Activated naive CD4-positive, alpha-beta T cell treated with anti-CD3 and anti-CD28 coated beads, Interleukin-2, amount 50 U/mL, for 72 hours (primary cell): ENCODE results near the gene CACNB2. TPM values are rescaled to one million over a fixed set of nuclear protein-coding genes. Genes with fewer than 3 reads are reported as not detected.

Experiments
- ATAC-seq, 2 donors: fragments of 150-1000 bp; cut with Tn5 transposase; 2 replicates each; pipeline ENCODE4 v1.10.0; 2021; ENCODE audit warnings: mild to moderate bottlenecking in 2 of 2, moderate library complexity in 2 of 2
- DNase-seq, 2 donors: peaks; one replicate each; pipeline ENCODE4 v3.0.0; 2021 to 2022; ENCODE audit warnings: low spot score in 2 of 2
- H3K27ac Mint-ChIP-seq, 2 donors: one replicate each; pipeline ENCODE4 v1.8.0; 2022; ENCODE audit warnings: mild to moderate bottlenecking in 2 of 2, mixed read lengths in 2 of 2
- H3K36me3 Mint-ChIP-seq, 2 donors: one replicate each; pipeline ENCODE4 v1.8.0; 2022; ENCODE audit warnings: mixed read lengths in 2 of 2
- H3K9me3 Mint-ChIP-seq, 2 donors: one replicate each; pipeline ENCODE4 v1.8.0; 2022; ENCODE audit warnings: mixed read lengths in 2 of 2
- total RNA-seq, 2 donors: library from RNA; stranded (reverse); gene quantifications; one replicate each; pipeline ENCODE4 v1.2.3, GENCODE V29; 2022

The CACNB2 gene
- total RNA-seq: not detected

DNA sequence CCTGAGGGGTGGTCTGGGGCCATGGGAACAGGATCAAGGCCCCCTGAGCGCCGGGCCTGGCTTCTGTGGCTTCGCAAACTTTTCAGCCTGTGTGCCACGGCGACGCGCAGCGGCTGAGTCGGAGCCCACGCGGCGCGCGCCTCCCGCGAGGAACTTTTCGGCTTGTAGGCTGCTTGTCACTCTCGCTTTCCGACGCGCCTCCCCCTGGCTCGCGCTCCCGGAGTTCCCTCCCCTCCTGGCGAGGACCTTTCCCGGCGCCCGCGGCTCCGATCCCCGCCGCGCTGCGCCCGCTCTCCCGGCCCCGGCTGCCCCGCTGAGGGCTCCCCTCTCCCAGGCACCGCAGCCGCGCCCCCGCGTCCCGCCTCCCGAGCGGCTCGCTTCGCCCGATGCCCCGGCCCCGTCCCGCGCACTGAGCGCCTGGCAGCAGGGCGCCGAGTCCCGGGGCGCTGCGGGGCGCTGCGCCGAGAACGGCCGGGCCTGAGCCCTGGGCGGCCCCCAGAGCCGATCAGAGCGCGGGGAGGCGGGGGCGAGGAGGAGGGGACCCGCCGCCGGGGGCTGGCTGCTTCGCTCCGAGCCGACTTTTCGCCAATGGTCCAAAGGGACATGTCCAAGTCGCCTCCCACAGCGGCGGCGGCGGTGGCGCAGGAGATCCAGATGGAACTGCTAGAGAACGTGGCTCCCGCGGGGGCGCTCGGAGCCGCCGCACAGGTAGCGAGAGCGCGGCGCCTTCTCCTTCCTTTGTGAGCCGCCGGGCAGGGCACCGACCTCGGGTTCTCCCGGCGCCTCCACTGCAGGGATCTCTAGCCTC is at the start of gene CACNB2:
Gene CACNB2 (plus strand): TSS at position 276 of the 808 bp plus-strand sequence.
- ATAC-seq (peak in 1 of 2 donors; percentile 46), DNase-seq (no peak)
- no peaks in the 10 kb centered on the region for H3K9me3 Mint-ChIP-seq
- H3K27ac Mint-ChIP-seq: no peak within 1 kb of the TSS
- peaks cover 0 to 5% of the 10 kb centered on the region in 2 donors for H3K36me3 Mint-ChIP-seq

DNA sequence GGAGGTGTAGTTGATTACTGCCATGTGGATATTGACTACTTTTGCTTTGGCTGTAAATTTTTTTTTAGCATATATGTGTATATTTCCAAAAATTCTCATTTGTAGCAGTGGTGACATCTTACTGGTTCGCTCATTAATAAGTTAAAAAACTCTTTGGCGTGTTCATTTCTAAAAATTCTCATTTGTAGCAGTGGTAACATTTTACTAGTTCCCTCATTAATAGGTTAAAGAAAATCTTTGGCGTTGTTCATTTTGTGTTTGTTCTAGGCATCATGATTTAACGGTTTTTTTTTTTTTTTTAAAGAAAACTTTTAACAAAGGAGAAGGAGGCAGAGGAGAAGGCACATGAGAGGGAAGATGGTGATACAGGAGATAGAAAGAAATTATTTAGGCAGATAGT is 45.9 kb upstream of the CACNB2 start:
- Mint-ChIP-seq H3K9me3 (peaks cover 2 to 4% of the 10 kb centered on the region in 2 donors), H3K27ac (no peak overlapping the region), H3K36me3 (no peaks in the 10 kb centered on the region)
- ATAC-seq: no peak
- DNase-seq: no peak

DNA sequence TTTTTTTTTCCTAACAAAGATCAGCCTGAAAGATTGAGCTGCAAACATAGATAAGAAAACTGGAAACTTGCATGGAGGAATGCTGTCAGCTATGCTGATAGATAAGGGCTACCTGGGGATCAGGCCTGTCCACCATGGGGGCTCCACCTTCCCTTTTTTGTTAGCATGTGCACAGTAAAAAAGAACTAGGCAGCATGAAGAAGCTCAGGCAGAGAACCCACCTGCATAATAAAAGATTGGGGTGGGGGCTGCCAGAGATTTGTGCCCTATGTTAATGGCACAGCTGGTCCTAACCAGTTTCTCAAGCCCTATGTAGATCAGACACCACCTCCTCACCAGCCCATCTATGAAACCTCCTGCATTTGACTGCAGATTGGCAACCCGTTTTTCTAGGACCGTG is 45.4 kb upstream of the CACNB2 start:
- no peaks in the 10 kb centered on the region for H3K36me3 Mint-ChIP-seq
- H3K27ac Mint-ChIP-seq: no peak overlapping the region
- DNase-seq (no peak), ATAC-seq (no peak)
- peaks cover 0 to 4% of the 10 kb centered on the region in 2 donors for H3K9me3 Mint-ChIP-seq

DNA sequence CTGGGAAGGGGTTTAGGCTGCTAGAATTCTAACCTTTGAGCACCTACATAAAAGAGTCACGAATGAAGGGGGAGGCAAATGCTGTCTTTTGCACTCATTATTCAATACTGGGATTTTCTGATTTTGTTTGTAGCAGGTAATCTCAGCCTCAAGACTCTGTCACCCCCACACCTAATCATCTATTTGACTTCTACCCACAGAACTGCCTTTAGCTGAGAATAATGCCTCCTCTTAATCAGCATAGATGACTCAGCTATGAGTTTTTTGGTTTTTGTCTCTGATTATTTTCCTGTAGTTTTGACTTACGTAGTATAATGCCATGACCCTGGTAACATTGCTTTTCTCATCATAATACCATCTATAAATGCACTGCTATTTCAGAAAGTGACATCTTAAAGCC is 42.7 kb upstream of the CACNB2 start:
- no peak for DNase-seq
- no peak for ATAC-seq
- Mint-ChIP-seq H3K36me3 (no peaks in the 10 kb centered on the region), H3K27ac (no peak overlapping the region), H3K9me3 (no peaks in the 10 kb centered on the region)

DNA sequence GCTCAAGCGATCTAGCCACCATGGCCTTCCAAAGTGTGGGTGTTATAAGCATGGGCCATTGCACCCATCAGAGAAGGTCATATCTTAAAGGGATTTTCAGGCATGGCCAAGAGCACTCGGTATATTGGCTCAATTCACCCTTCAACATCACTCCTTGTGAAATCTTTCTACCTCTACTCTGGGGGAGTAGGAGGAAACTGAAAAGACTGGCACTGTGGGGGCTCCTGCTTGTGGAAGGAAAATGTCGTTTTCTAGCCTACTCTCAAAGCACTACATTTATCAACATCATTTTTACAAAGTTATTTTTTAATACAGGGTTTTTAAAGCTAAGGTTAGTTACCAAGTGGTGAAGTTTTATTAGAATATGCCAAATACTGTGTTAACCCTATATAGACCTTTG is 42.0 kb upstream of the CACNB2 start:
- Mint-ChIP-seq H3K9me3 (no peaks in the 10 kb centered on the region), H3K36me3 (no peaks in the 10 kb centered on the region), H3K27ac (no peak overlapping the region)
- DNase-seq: no peak
- ATAC-seq: no peak

DNA sequence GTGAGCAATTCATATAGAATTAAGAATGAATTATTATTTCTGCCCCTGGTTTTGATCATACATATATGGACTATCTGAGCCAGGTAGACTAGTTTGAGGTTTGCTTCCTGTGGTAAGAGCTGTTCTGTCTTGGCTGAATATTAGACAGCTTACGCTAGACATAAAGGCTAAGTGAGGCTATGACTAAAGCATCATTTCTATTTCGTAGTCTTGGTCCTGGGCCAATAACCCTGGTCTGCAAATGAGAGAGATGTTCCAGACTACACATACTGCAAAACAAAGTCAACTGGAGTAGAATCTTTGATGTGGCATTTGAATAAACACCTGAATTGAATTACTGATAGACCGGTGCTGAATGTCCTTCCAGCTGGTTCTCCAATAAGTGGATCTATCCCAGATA is 40.8 kb upstream of the CACNB2 start:
- DNase-seq (no peak), ATAC-seq (no peak)
- Mint-ChIP-seq H3K27ac (no peak overlapping the region), H3K36me3 (no peaks in the 10 kb centered on the region), H3K9me3 (no peaks in the 10 kb centered on the region)

DNA sequence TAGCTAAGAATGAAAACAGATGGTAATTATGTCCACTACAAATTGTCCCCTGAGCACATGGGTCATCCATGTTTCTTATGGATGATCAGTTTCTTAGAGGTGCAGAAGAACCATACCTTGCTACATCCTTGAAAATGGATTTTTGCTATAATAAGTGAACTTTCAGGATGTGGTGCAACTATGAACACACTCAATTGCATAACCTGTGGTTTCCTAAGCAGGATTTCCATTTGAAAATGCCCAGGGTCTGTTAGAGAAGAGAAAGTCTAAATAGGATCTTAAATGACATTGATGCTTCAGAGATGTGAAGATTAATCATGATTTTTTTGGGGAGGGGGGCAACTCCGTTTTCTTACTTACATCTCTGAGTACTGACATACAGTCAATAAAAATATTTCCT is 39.6 kb upstream of the CACNB2 start:
- no peaks in the 10 kb centered on the region for H3K9me3 Mint-ChIP-seq
- no peak for ATAC-seq
- no peak overlapping the region for H3K27ac Mint-ChIP-seq
- no peaks in the 10 kb centered on the region for H3K36me3 Mint-ChIP-seq
- DNase-seq: no peak

DNA sequence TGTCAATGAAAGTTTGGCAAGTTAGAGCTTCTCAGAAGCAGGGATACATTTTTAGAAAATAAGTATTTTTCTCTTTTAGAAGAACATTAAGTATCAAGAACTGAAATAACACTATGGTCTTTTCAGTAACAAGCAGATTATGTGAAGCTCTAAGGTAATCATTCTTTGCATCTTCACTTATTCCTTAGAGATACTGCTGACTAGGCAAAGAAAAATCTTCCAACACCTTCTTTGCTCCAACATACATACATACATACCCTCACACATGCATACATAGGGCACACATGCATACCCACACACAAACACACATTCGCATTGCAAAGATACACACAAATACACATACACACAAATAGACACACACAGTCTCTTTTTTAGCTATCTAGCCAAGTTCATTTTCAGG is 37.8 kb upstream of the CACNB2 start:
- DNase-seq: no peak
- no peak overlapping the region for H3K27ac Mint-ChIP-seq

DNA sequence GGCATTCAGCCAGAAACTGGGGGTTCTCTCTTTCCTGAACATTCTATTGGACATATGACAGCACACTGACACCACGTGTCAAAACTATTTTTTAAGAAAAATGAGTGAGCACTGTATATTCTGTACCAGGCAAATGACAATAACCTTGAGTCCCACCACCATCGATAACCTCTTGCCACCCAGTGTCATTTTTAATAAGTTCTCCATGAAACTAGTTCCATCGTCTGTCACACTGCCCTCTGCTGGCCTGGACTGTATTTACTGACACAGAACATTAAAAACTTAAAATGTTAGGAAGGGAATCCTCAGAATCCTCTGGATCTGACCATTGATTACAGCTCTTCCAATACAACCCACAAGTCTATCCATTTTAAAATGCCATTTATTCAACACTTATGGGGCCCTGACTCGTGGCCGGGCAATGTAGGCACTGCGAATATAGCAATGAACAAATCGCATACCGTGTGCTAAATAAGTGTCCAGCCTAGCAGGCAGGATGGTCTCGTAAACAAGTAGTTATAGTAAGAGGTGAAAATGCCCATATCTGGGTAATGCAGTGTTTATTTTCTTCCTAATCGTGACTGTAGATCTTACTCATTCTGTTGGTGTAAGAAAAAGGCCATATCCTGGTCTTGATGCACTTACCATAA is 35.9 kb upstream of the CACNB2 start:
- no peaks in the 10 kb centered on the region for H3K36me3 Mint-ChIP-seq
- H3K27ac Mint-ChIP-seq: no peak overlapping the region
- ATAC-seq (no peak), DNase-seq (peak in 1 of 2 donors; percentile 50)
- H3K9me3 Mint-ChIP-seq: no peaks in the 10 kb centered on the region

More for the DNA sequence above, 37.8 kb upstream of the CACNB2 start:
- ATAC-seq: no peak
- Mint-ChIP-seq H3K9me3 (no peaks in the 10 kb centered on the region), H3K36me3 (no peaks in the 10 kb centered on the region)

DNA sequence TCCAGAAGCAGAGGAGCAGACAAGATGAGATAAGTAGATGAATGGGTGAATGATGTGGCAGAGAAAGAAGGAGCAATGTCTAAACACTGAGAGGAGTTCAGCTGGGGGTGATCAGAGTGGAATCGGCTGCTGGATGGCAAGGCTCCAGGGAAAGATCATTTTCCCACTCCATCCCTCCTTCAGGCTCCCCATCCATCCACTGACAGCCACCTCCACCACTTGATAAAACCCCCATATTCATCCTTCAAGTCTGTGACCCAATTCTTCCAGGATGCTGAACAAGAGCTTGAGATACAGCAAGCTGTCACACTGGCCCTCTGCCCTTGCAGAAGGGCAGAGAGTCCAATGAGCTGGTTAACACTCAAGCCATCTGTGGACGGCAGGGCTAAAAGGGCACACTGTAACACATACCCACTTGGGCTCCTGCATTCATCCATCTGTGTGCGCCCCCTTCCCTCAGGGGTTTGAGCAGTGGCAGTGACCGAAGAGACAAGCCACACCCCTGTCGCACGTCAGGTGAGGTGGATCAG is 30.8 kb upstream of the CACNB2 start:
- no peak for DNase-seq
- Mint-ChIP-seq H3K27ac (no peak overlapping the region), H3K36me3 (no peaks in the 10 kb centered on the region), H3K9me3 (no peaks in the 10 kb centered on the region)
- ATAC-seq: no peak

DNA sequence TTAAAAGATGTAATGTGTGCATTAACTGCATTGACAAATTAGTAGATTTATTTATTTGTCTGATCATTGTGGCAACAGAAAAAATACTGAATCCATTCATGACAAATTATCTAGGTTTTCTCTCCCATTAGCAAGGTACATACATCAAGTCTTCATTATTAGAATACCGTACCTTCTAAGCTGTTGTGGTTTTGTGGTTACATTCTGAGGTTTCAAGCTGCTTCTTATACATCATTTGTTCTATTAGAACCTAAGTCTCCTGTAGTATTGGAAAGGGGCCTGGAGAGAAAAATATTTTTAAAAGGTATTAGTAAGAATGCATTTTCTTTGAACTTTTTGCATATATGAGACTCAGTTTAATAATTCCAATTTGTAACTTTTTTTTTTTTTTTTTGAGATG is 26.3 kb upstream of the CACNB2 start:
- no peaks in the 10 kb centered on the region for H3K9me3 Mint-ChIP-seq
- ATAC-seq (no peak), DNase-seq (no peak)
- no peaks in the 10 kb centered on the region for H3K36me3 Mint-ChIP-seq
- H3K27ac Mint-ChIP-seq: no peak overlapping the region

DNA sequence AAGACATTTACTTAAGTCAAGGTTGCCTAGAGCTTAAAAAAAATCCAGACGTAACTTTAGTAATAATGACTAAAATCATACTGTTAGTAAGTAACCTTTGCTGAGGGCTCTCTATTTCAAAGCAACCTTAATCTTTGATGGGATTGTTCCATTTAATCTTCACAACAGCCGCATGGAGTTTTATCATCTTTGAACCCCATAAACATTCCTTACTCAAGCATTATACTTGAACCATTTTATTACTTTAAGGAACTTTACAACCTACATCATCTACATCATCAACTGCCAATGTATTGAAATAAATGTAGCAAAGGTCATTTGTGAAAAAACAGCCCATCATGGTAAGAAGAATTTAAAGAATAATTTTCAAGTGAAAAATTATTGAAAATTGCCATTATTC is 22.9 kb upstream of the CACNB2 start:
- Mint-ChIP-seq H3K27ac (no peak overlapping the region), H3K9me3 (no peaks in the 10 kb centered on the region), H3K36me3 (no peaks in the 10 kb centered on the region)
- no peak for DNase-seq
- ATAC-seq: no peak

DNA sequence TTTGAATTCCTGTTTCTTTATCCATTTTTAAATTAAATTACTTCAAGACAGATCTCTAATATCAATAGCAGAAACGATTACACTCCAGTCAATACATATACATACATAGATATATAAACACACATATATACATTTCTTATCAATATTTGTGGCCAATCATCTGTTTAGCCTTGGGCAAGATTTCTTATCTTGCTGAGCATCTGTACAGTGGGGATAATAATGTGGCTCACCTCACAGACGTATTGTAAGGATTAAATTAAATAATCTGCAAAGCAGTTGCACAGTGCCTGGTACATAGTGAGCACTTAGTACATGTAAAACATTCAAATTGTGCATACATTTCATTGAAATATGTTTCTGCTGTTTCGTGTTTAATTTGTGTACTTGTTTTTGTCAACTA is 17.5 kb upstream of the CACNB2 start:
- H3K9me3 Mint-ChIP-seq: no peaks in the 10 kb centered on the region
- ATAC-seq (no peak), DNase-seq (no peak)
- no peaks in the 10 kb centered on the region for H3K36me3 Mint-ChIP-seq
- H3K27ac Mint-ChIP-seq: no peak overlapping the region

DNA sequence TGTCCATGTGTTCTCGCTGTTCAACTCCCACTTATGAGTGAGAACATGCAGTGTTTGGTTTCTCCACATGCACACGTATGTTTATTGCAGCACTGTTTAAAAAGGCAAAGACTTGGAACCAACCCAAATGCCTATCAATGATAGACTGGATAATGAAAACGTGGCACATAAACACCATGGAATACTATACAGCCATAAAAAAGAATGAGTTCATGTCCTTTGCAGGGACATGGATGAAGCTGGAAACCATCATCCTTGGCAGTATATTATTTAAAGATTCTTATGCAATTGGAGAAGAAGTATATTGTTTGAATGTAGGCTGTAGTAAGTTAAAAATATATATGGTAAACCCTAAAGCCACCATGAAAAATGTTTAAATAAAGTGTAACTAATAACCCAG is 7.2 kb upstream of the CACNB2 start:
- DNase-seq (no peak), ATAC-seq (no peak)
- H3K9me3 Mint-ChIP-seq: no peaks in the 10 kb centered on the region
- no peaks in the 10 kb centered on the region for H3K36me3 Mint-ChIP-seq
- H3K27ac Mint-ChIP-seq: no peak overlapping the region

DNA sequence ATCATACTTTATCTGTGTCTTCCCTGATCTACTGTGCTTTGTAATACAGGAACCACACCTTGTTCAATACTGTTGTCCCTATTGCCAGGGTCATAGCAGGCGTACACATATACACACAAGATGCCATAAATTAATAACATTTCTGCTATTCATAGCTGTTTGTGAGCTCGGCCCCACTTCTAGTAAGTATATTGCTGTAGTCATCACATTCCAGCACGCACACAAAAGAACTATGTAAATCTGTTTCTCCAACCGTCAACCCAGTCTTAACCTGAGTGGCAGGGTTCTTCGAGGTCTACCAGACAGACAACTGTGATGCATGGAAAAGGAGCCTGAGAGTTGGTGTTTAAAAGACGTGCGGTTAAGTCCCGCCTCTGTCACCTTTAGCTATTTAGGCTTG is 5.7 kb upstream of the CACNB2 start:
- DNase-seq (no peak), ATAC-seq (no peak)
- Mint-ChIP-seq H3K27ac (no peak overlapping the region), H3K36me3 (no peaks in the 10 kb centered on the region), H3K9me3 (no peaks in the 10 kb centered on the region)

DNA sequence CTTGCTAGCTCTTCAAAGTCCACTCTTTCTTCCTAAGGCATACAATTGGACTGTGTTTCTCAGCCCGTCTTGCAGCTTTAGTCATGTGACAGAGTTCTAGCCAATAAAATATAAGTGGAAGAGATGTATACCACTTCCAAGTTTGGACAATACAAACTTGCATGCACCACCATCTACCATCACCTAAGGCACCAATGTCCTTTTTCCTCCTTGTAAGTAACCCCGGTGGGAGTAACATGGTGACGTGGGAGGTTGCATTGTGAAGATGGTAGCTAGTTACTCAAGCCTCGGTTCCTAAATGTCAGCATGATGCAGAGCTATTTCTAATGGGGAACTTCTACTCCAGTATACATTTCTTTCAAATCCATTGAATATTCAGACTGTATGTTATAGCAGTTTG is 5.3 kb upstream of the CACNB2 start:
- no peak overlapping the region for H3K27ac Mint-ChIP-seq
- H3K9me3 Mint-ChIP-seq: no peaks in the 10 kb centered on the region
- H3K36me3 Mint-ChIP-seq: no peaks in the 10 kb centered on the region
- no peak for ATAC-seq
- no peak for DNase-seq

DNA sequence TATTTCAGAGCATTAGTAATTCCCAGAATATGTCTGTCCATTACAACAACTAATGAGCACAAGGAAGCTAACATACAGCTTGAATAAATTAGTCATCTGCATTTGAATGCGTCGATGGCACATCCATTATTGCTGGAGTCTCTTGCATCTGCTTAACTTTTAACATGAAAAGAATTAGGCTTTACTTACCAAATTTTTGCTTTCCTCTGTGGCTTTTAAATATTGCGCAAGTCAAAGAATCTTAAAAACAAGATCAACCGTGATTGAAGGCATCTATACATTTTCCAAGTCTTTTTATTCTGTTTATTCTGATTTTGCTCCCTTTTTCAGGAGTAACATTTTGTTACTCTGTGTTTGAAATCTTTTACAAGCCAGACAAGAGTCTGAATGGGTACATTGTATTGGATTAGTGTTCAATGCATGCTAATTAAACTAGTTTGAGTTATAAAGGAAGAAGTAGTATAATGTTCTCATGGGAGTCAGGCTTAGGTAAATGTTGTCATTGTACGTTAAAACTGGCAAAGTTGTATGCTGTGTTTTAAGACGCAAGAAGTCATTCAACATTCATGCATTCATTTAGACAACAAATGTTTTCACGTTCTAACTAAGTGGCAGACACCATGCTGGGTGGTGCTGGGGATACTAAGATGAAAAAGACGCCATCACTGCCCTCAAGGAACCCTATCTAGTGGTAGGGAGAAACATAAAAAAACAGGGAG is 4.0 kb upstream of the CACNB2 start:
- DNase-seq (no peak), ATAC-seq (no peak)
- Mint-ChIP-seq H3K27ac (no peak overlapping the region), H3K36me3 (no peaks in the 10 kb centered on the region), H3K9me3 (no peaks in the 10 kb centered on the region)
